H1 (cell line): ENCODE data around the gene TMEM35B. TPM values are rescaled to one million over a fixed set of nuclear protein-coding genes. Genes with fewer than 3 reads are reported as not detected.

Source experiments
- CTCF ChIA-PET: fragments of 300-600 bp; sonication (Branson Sonifier 250); formaldehyde crosslinking; loops from one replicate; lab custom pipeline; 2021; ENCODE audit not compliant: partially characterized antibody; lab: Charles Lee
- POLR2A ChIA-PET: fragments of 300-600 bp; sonication (Branson Sonifier 250); formaldehyde crosslinking; loops from one replicate; lab custom pipeline; 2021; ENCODE audit warnings: inconsistent platforms; ENCODE audit not compliant: partially characterized antibody; lab: Charles Lee
- DNase-seq, 2 experiments: peaks; one replicate each; pipeline versions ENCODE4 v3.0.0 to v3.0.0-alpha.2; 2010 to 2022; ENCODE audit warnings: low spot score in 2 of 2, low read depth in 1 of 2, mixed read lengths in 1 of 2
- FAIRE-seq: peaks from 2 replicates; lab custom pipeline; 2011; peaks lifted over from hg19 to GRCh38; lab: Jason Lieb, UNC
- H2AFZ ChIP-seq: 2 replicates; pipeline ENCODE4 v1.8.1; 2012; ENCODE audit warnings: low read length, inconsistent platforms
- H2AK5ac ChIP-seq: 2 replicates; pipeline ENCODE4 v1.6.1; 2013; ENCODE audit warnings: low read depth, low read length
- H2BK120ac ChIP-seq: replicated peaks from 2 replicates; pipeline ENCODE3; 2013; ENCODE audit warnings: low read depth, low read length, inconsistent platforms
- H2BK12ac ChIP-seq: 2 replicates; pipeline ENCODE4 v1.6.1; 2013; ENCODE audit warnings: low read depth, low read length
- H2BK15ac ChIP-seq: 2 replicates; pipeline ENCODE4 v1.6.1; 2013; ENCODE audit warnings: low read length
- H2BK20ac ChIP-seq: 2 replicates; pipeline ENCODE4 v1.6.1; 2013; ENCODE audit warnings: low read length
- H2BK5ac ChIP-seq: 2 replicates; pipeline ENCODE4 v1.6.1; 2013; ENCODE audit warnings: low read depth, low read length
- H3K14ac ChIP-seq: 2 replicates; pipeline ENCODE4 v1.6.1; 2013; ENCODE audit warnings: inconsistent platforms; ENCODE audit not compliant: insufficient read length
- H3K18ac ChIP-seq: 2 replicates; pipeline ENCODE4 v1.6.1; 2013; ENCODE audit warnings: low read length; ENCODE audit errors: extremely low read depth
- H3K23ac ChIP-seq: 2 replicates; pipeline ENCODE4 v1.6.1; 2013; ENCODE audit warnings: inconsistent platforms; ENCODE audit not compliant: insufficient read length
- H3K23me2 ChIP-seq: 2 replicates; pipeline ENCODE4 v1.6.1; 2013; ENCODE audit warnings: low read depth, low read length
- H3K27ac ChIP-seq: 2 replicates; pipeline ENCODE4 v1.6.1; 2011; ENCODE audit warnings: low read depth, low read length, inconsistent platforms
- H3K27me3 ChIP-seq, 4 experiments: replicated peaks in 1 of 4; 1 replicate in 1 of 4; 2 replicates in 3 of 4; pipeline versions ENCODE4 v1.6.1 to v1.8.1; 2011 to 2013; ENCODE audit warnings: low read length in 3 of 4, mild to moderate bottlenecking in 3 of 4, inconsistent platforms in 2 of 4, mixed read lengths in 2 of 4, moderate library complexity in 1 of 4; ENCODE audit not compliant: control insufficient read depth in 3 of 4, insufficient read depth in 3 of 4; ENCODE audit errors: extremely low read depth in 1 of 4
- H3K36me3 ChIP-seq, 4 experiments: 2 replicates each; pipeline versions ENCODE4 v1.6.1 to v1.8.1; 2011 to 2013; ENCODE audit warnings: mild to moderate bottlenecking in 4 of 4, low read length in 3 of 4, moderate library complexity in 2 of 4, control low read depth in 1 of 4, inconsistent platforms in 1 of 4; ENCODE audit not compliant: insufficient read depth in 4 of 4, control insufficient read depth in 2 of 4
- H3K4ac ChIP-seq: replicated peaks from 2 replicates; pipeline ENCODE3; 2013; ENCODE audit warnings: low read length, low read depth, mixed read lengths, inconsistent platforms; ENCODE audit not compliant: insufficient read length
- H3K4me1 ChIP-seq, 4 experiments: replicated peaks in 1 of 4; 1 replicate in 1 of 4; 2 replicates in 3 of 4; pipeline versions ENCODE4 v1.6.1 to v1.8.1; 2011 to 2013; ENCODE audit warnings: low read length in 3 of 4, inconsistent platforms in 2 of 4, mixed read lengths in 1 of 4; ENCODE audit not compliant: insufficient read depth in 4 of 4, control insufficient read depth in 3 of 4
- H3K4me2 ChIP-seq, 2 experiments: 2 replicates each; pipeline versions ENCODE4 v1.6.1 to v1.8.1; 2011 to 2013; ENCODE audit warnings: low read depth in 2 of 2, low read length in 2 of 2, control low read depth in 1 of 2, inconsistent platforms in 1 of 2, mild to moderate bottlenecking in 1 of 2; ENCODE audit not compliant: insufficient read depth in 1 of 2
- H3K4me3 ChIP-seq, 4 experiments: fragments of 200-600, 300-600 bp in 1 of 4; sonication (generic), shearing (Covaris generic), sonication (Bioruptor Twin) in 1 of 4; 2 replicates each; pipeline versions ENCODE4 v1.5.1 to v1.8.1; 2011 to 2016; ENCODE audit warnings: low read length in 4 of 4, low read depth in 3 of 4, control low read depth in 2 of 4, inconsistent platforms in 2 of 4, mild to moderate bottlenecking in 2 of 4, mixed read lengths in 1 of 4, moderate library complexity in 1 of 4; ENCODE audit not compliant: insufficient read depth in 2 of 4; ENCODE audit errors: extremely low read depth in 1 of 4
- H3K56ac ChIP-seq: replicated peaks from 2 replicates; pipeline ENCODE3; 2013; ENCODE audit warnings: low read depth, mild to moderate bottlenecking, mixed read lengths, low read length, inconsistent platforms; ENCODE audit not compliant: insufficient read length
- H3K79me1 ChIP-seq: 2 replicates; pipeline ENCODE4 v1.6.1; 2013; ENCODE audit warnings: low read depth, low read length, control low read depth
- H3K79me2 ChIP-seq, 2 experiments: 2 replicates each; pipeline versions ENCODE4 v1.6.1 to v1.8.1; 2012 to 2013; ENCODE audit warnings: low read length in 2 of 2, mild to moderate bottlenecking in 2 of 2, inconsistent platforms in 1 of 2; ENCODE audit not compliant: insufficient read depth in 2 of 2, control insufficient read depth in 1 of 2
- H3K9ac ChIP-seq, 4 experiments: replicated peaks in 1 of 4; 1 replicate in 1 of 4; 2 replicates in 3 of 4; pipeline versions ENCODE4 v1.6.1 to v1.8.1; 2011 to 2013; ENCODE audit warnings: low read depth in 3 of 4, low read length in 3 of 4, control low read depth in 2 of 4, mild to moderate bottlenecking in 2 of 4, moderate library complexity in 2 of 4, inconsistent platforms in 1 of 4; ENCODE audit errors: extremely low read depth in 1 of 4
- H3K9me3 ChIP-seq, 2 experiments: 2 replicates each; pipeline versions ENCODE4 v1.6.1 to v1.8.1; 2012 to 2013; ENCODE audit warnings: mild to moderate bottlenecking in 2 of 2, moderate library complexity in 2 of 2, control low read depth in 1 of 2, inconsistent platforms in 1 of 2, low read depth in 1 of 2, low read length in 1 of 2, mixed read lengths in 1 of 2; ENCODE audit not compliant: insufficient read depth in 2 of 2
- H4K20me1 ChIP-seq, 2 experiments: replicated peaks in 1 of 2; 2 replicates each; pipeline versions ENCODE3 to v1.8.1; 2011 to 2013; ENCODE audit warnings: inconsistent platforms in 2 of 2, low read length in 2 of 2, mild to moderate bottlenecking in 1 of 2; ENCODE audit not compliant: insufficient read depth in 2 of 2, control insufficient read depth in 1 of 2
- H4K5ac ChIP-seq: 2 replicates; pipeline ENCODE4 v1.6.1; 2013; ENCODE audit warnings: low read length, low read depth, mixed read lengths, inconsistent platforms; ENCODE audit not compliant: insufficient read length
- H4K8ac ChIP-seq: 2 replicates; pipeline ENCODE4 v1.8.0; 2013; ENCODE audit warnings: mild to moderate bottlenecking, moderate library complexity, low read length, inconsistent platforms; ENCODE audit not compliant: insufficient read depth; ENCODE audit errors: extremely low read depth
- H4K91ac ChIP-seq: replicated peaks from 2 replicates; pipeline ENCODE3; 2013; ENCODE audit warnings: low read length, mixed read lengths, inconsistent platforms; ENCODE audit not compliant: insufficient read length
- ASH2L ChIP-seq: fragments of 200-600, 300-600 bp; sonication (generic); IDR thresholded peaks from one replicate; pipeline ENCODE4 v1.7.1; 2017; ENCODE audit warnings: low read length
- BACH1 ChIP-seq: IDR thresholded peaks from 2 replicates; pipeline ENCODE4 v1.6.1; 2012; ENCODE audit warnings: low read length, improper control_type of control experiment
- CEBPB ChIP-seq: IDR thresholded peaks from 2 replicates; pipeline ENCODE4 v1.6.1; 2012; ENCODE audit warnings: low read depth, low read length
- CHD2 ChIP-seq: IDR thresholded peaks from 2 replicates; pipeline ENCODE4 v1.6.1; 2012; ENCODE audit warnings: low read length, improper control_type of control experiment
- CTBP2 ChIP-seq: IDR thresholded peaks from 2 replicates; pipeline ENCODE4 v1.7.0; 2011; ENCODE audit warnings: borderline replicate concordance, mild to moderate bottlenecking, moderate library complexity, mixed read lengths, low read length; ENCODE audit not compliant: insufficient read depth, insufficient read length
- EGR1 ChIP-seq: IDR thresholded peaks from 2 replicates; pipeline ENCODE4 v1.6.1; 2011; ENCODE audit warnings: low read depth, low read length, borderline replicate concordance
- GTF2F1 ChIP-seq: IDR thresholded peaks from 2 replicates; pipeline ENCODE4 v1.6.1; 2012; ENCODE audit warnings: low read depth, low read length, improper control_type of control experiment, borderline replicate concordance
- POLR2AphosphoS5 ChIP-seq: IDR thresholded peaks from 2 replicates; pipeline ENCODE4 v1.6.1; 2011; ENCODE audit warnings: low read depth, low read length
- RXRA ChIP-seq: IDR thresholded peaks from 2 replicates; pipeline ENCODE4 v1.6.1; 2011; ENCODE audit warnings: low read depth, mild to moderate bottlenecking, low read length, moderate library complexity; ENCODE audit not compliant: insufficient read depth
- TAF1 ChIP-seq: IDR thresholded peaks from 2 replicates; pipeline ENCODE4 v1.6.1; 2011; ENCODE audit warnings: mild to moderate bottlenecking, low read depth, low read length
- YY1 ChIP-seq: IDR thresholded peaks from 2 replicates; pipeline ENCODE4 v1.6.1; 2011; ENCODE audit warnings: low read depth, mild to moderate bottlenecking, low read length
- ZNF274 ChIP-seq: IDR thresholded peaks from 2 replicates; pipeline ENCODE4 v1.7.0; 2012; ENCODE audit warnings: low read length, borderline replicate concordance; ENCODE audit errors: extremely low read depth
- WGBS, 2 experiments: shearing (Covaris generic) in 1 of 2; methylation state at CpG; one replicate each; pipeline versions ENCODE4 v1.1.6 to v1.1.7; 2013 to 2015; ENCODE audit warnings: low lambda C conversion rate in 2 of 2, mixed read lengths in 2 of 2, inconsistent platforms in 1 of 2, low coverage in 1 of 2, missing lambda C conversion rate in 1 of 2; ENCODE audit not compliant: insufficient replicate concordance in 2 of 2, insufficient coverage in 1 of 2, insufficient read length in 1 of 2; ENCODE audit errors: extremely low coverage in 1 of 2, missing lambda C conversion rate in 1 of 2; 5-methylcytosine and 5-hydroxymethylcytosine counted together
- polyA plus RNA-seq, 7 experiments: library from polyadenylated mRNA; depleted of rRNA in 3 of 7; stranded (reverse) in 5 of 7; unstranded in 2 of 7; fragments of >200 nt in 5 of 7; fragments of 200-250 nt in 2 of 7; gene quantifications; 1 replicate in 5 of 7; 2 replicates in 1 of 7; 4 replicates in 1 of 7; pipeline versions ENCODE4 v1.2.1 to v1.2.3, GENCODE V29; 2011 to 2013; ENCODE audit warnings: missing spikeins in 2 of 7, mixed read lengths in 2 of 7
- total RNA-seq: library from RNA; stranded (reverse); fragmentation: NEBNext Ultra II Directional; extraction: Animal tissue kit (Norgen Biotek cat#: 25700); gene quantifications from 2 replicates; pipeline ENCODE4 v1.2.1, GENCODE V29; 2021
- TF ChIP-seq, protein P1 (sequence below): IDR thresholded peaks from 2 replicates; pipeline ENCODE4 v1.6.1; 2012; ENCODE audit warnings: inconsistent platforms
- TF ChIP-seq, protein P2 (sequence below): IDR thresholded peaks from 2 replicates; pipeline ENCODE4 v1.6.1; 2012; ENCODE audit warnings: inconsistent platforms

Gene TMEM35B
- total and polyA plus RNA-seq, 2 of the 8 experiments (the other 6 are each of a cell fraction or from before 2014, with no cell fraction given), result 10.2 to 31.1 TPM

DNA sequence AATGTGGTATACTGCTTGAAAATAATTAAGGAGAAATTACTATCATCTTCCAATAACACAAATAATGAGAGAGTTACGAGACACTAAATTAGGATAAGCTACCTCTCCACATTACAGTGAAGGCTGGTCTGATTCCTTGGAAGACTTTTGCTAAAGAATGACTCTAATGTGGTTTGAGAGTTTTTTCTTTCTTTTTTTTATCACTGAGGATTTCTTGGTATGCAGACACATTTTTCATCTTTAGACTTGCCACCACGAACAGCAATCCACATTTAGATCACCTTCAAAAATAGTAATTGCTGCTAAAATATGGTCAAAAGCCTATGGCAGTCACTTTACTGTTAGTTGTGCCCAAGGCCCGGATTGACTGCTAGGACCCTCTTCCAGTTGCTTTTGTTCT lies 16.6 kb upstream of the TMEM35B start:
- DNase-seq, result no peak
- Histone ChIP-seq H3K18ac (no peak overlapping the region), H3K27ac (no peak overlapping the region), H3K27me3 (no peaks in the 10 kb centered on the region), H3K56ac (no peak overlapping the region), H3K9me3 (no peaks in the 10 kb centered on the region), H4K5ac (no peak overlapping the region), H3K79me1 (no peaks in the 10 kb centered on the region), H2BK12ac (no peak overlapping the region), H2AFZ (no peak overlapping the region), H3K9ac (no peak overlapping the region), H3K23me2 (no peaks in the 10 kb centered on the region), H3K4me1 (no peaks in the 10 kb centered on the region), H2BK15ac (no peak overlapping the region), H3K4me3 (no peak overlapping the region), H3K36me3 (peaks cover 0 to 22% (median 0%) of the 10 kb centered on the region in 4 experiments; a peak in 2 of 8 replicates), H3K14ac (no peak overlapping the region), H2BK5ac (no peak overlapping the region), H4K8ac (no peak overlapping the region), H3K23ac (no peak overlapping the region), H2BK120ac (no peak overlapping the region), H3K4ac (no peak overlapping the region), H3K4me2 (no peak overlapping the region), H2BK20ac (no peak overlapping the region), H4K91ac (no peak overlapping the region), H3K79me2 (no peaks in the 10 kb centered on the region), H2AK5ac (no peak overlapping the region), H4K20me1 (no peaks in the 10 kb centered on the region)
- FAIRE-seq, result no peak
- POLR2A ChIA-PET, result no interaction called here
- TF ChIP-seq EGR1, result no peak
- TF ChIP-seq, protein P1, sequence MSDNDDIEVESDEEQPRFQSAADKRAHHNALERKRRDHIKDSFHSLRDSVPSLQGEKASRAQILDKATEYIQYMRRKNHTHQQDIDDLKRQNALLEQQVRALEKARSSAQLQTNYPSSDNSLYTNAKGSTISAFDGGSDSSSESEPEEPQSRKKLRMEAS, result no peak
- TF ChIP-seq, protein P2, sequence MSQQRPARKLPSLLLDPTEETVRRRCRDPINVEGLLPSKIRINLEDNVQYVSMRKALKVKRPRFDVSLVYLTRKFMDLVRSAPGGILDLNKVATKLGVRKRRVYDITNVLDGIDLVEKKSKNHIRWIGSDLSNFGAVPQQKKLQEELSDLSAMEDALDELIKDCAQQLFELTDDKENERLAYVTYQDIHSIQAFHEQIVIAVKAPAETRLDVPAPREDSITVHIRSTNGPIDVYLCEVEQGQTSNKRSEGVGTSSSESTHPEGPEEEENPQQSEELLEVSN, result no peak
- TF ChIP-seq CHD2, result no peak
- TF ChIP-seq CEBPB, result no peak
- TF ChIP-seq ASH2L, result no peak
- no peak for TF ChIP-seq RXRA
- TF ChIP-seq POLR2AphosphoS5, result no peak
- no peak for TF ChIP-seq CTBP2
- TF ChIP-seq ZNF274, result no peak
- no peak for TF ChIP-seq BACH1
- no peak for TF ChIP-seq TAF1
- no peak for TF ChIP-seq GTF2F1
- no peak for TF ChIP-seq YY1
- 89% methylated on average over 3 of the region's 3 CpGs; no CpG with 5 or more reads in 1 of the 2 experiments for WGBS, 2 experiments
- CTCF ChIA-PET, result interaction anchor here (1.3 kb wide), 1 partner anchor 16 kb away, joined by 3 read pairs; the partner anchor contains the start of gene TMEM35B
